ENCODE measurements around the gene PAPPA2. TPM values are rescaled to one million over a fixed set of nuclear protein-coding genes. Genes with fewer than 3 reads are reported as not detected.

The PAPPA2 gene
- total and polyA plus RNA-seq, 2 of the 8 experiments (the other 6 are each of a cell fraction or from before 2014, with no cell fraction given), result 0.08 to 0.88 TPM

DNA sequence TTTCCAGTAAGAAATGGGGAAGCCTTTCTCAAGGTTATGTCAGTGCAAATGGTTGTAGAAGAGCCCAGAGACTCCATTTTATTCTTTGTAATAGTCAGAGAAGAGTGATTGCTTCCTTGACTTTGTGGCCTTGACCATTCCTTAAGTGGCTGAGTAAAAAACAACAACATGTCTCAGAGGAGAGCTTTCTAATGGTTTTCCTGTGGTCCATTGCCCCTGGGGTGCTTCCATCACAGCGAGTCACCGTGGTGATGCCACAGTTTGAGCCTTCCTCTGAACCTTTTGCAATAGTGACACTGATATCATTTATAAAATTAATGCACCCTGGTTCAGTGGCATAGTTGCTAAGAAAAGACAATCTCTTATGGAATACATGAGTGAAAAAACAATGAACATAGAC is 38.6 kb downstream of the PAPPA2 start:
- Histone ChIP-seq H4K8ac (ENCODE audit: extremely low read depth, insufficient read depth, low read length) (no peak overlapping the region), H3K23me2 (ENCODE audit: low read depth, low read length) (no peaks in the 10 kb centered on the region), H3K4me2 (ENCODE audit: insufficient read depth in 1 of 2, low read depth in 2 of 2, low read length in 2 of 2) (no peak overlapping the region), H3K27me3 (replicated peaks in 1 of 4; ENCODE audit: control insufficient read depth in 3 of 4, extremely low read depth in 1 of 4, insufficient read depth in 3 of 4, low read length in 3 of 4) (no peaks in the 10 kb centered on the region), H3K4me3 (ENCODE audit: extremely low read depth in 1 of 4, insufficient read depth in 2 of 4, low read depth in 3 of 4, low read length in 4 of 4) (no peak overlapping the region), H2AK5ac (ENCODE audit: low read depth, low read length) (no peak overlapping the region), H3K23ac (ENCODE audit: insufficient read length) (no peak overlapping the region), H2BK15ac (ENCODE audit: low read length) (no peak overlapping the region), H3K79me2 (ENCODE audit: control insufficient read depth in 1 of 2, insufficient read depth in 2 of 2, low read length in 2 of 2) (no peaks in the 10 kb centered on the region), H2BK5ac (ENCODE audit: low read depth, low read length) (no peak overlapping the region), H3K79me1 (ENCODE audit: low read depth, low read length) (no peaks in the 10 kb centered on the region), H4K20me1 (replicated peaks in 1 of 2; ENCODE audit: control insufficient read depth in 1 of 2, insufficient read depth in 2 of 2, low read length in 2 of 2) (no peaks in the 10 kb centered on the region), H2BK12ac (ENCODE audit: low read depth, low read length) (no peak overlapping the region), H2BK120ac (replicated peaks; ENCODE audit: low read depth, low read length) (no peak overlapping the region), H3K14ac (ENCODE audit: insufficient read length) (no peak overlapping the region), H3K9me3 (ENCODE audit: insufficient read depth in 2 of 2, low read depth in 1 of 2, low read length in 1 of 2) (no peaks in the 10 kb centered on the region), H3K56ac (replicated peaks; ENCODE audit: insufficient read length, low read depth, low read length) (no peak overlapping the region), H2AFZ (ENCODE audit: low read length) (no peak overlapping the region), H3K4ac (replicated peaks; ENCODE audit: insufficient read length, low read depth, low read length) (no peak overlapping the region), H3K9ac (replicated peaks in 1 of 4; ENCODE audit: extremely low read depth in 1 of 4, low read depth in 3 of 4, low read length in 3 of 4) (no peak overlapping the region), H3K27ac (ENCODE audit: low read depth, low read length) (no peak overlapping the region), H4K91ac (replicated peaks; ENCODE audit: insufficient read length, low read length) (no peak overlapping the region), H3K18ac (ENCODE audit: extremely low read depth, low read length) (no peak overlapping the region), H3K36me3 (ENCODE audit: control insufficient read depth in 2 of 4, insufficient read depth in 4 of 4, low read length in 3 of 4) (no peaks in the 10 kb centered on the region), H2BK20ac (ENCODE audit: low read length) (no peak overlapping the region), H3K4me1 (replicated peaks in 1 of 4; ENCODE audit: control insufficient read depth in 3 of 4, insufficient read depth in 4 of 4, low read length in 3 of 4) (no peaks in the 10 kb centered on the region), H4K5ac (ENCODE audit: insufficient read length, low read depth, low read length) (no peak overlapping the region)
- POLR2A ChIA-PET (ENCODE audit: partially characterized antibody), result no interaction called here
- no peak for DNase-seq (ENCODE audit: low read depth in 1 of 2, low spot score in 2 of 2)
- WGBS, 2 experiments (ENCODE audit: extremely low coverage in 1 of 2, insufficient coverage in 1 of 2, insufficient read length in 1 of 2, insufficient replicate concordance in 2 of 2, low coverage in 1 of 2, low lambda C conversion rate in 2 of 2, missing lambda C conversion rate in 1 of 2), result 95% methylated on average over 2 of the region's 2 CpGs; no CpG with 5 or more reads in 1 of the 2 experiments
- FAIRE-seq, result no peak
- CTCF ChIA-PET (ENCODE audit: partially characterized antibody), result interaction anchor here (1.0 to 1.1 kb wide), 2 partner anchors 34 to 58 kb away, joined by 4 read pairs; no protein-coding TSS in a partner anchor
- TF ChIP-seq BCL11A (IDR thresholded peaks at IDR 0.05; ENCODE audit: low read depth in 2 of 2, low read length in 2 of 2), result no peak
- no peak for TF ChIP-seq ZNF274 (IDR thresholded peaks at IDR 0.05; ENCODE audit: borderline replicate concordance, extremely low read depth, low read length)
- no peak for TF ChIP-seq NRF1 (IDR thresholded peaks at IDR 0.05; ENCODE audit: low read depth, low read length)
- no peak for TF ChIP-seq RBBP5 (IDR thresholded peaks at IDR 0.05; ENCODE audit: borderline replicate concordance, low read depth, low read length)
- TF ChIP-seq TBP (IDR thresholded peaks at IDR 0.05; ENCODE audit: low read depth, low read length), result no peak
- no peak for TF ChIP-seq BRCA1 (IDR thresholded peaks at IDR 0.05; ENCODE audit: low read depth, low read length)
- TF ChIP-seq EGR1 (IDR thresholded peaks at IDR 0.05; ENCODE audit: borderline replicate concordance, low read depth, low read length), result no peak
- TF ChIP-seq CHD2 (IDR thresholded peaks at IDR 0.05; ENCODE audit: low read length), result no peak
- no peak for TF ChIP-seq BACH1 (IDR thresholded peaks at IDR 0.05; ENCODE audit: low read length)
- no peak for TF ChIP-seq SUZ12 (IDR thresholded peaks at IDR 0.05; ENCODE audit: low read length)
- TF ChIP-seq PHF8 (conservative IDR thresholded peaks at IDR 0.05; ENCODE audit: low read depth, low read length), result no peak
- no peak for TF ChIP-seq RXRA (IDR thresholded peaks at IDR 0.05; ENCODE audit: insufficient read depth, low read depth, low read length)
- no peak for TF ChIP-seq SAP30 (IDR thresholded peaks at IDR 0.05; ENCODE audit: insufficient read depth, insufficient replicate concordance, low read length)
